ENCODE measurements around the gene BOD1L2. TPM values are rescaled to one million over a fixed set of nuclear protein-coding genes. Genes with fewer than 3 reads are reported as not detected.

The BOD1L2 gene
- total RNA-seq, 4 donors from 2014 or later = not detected

DNA sequence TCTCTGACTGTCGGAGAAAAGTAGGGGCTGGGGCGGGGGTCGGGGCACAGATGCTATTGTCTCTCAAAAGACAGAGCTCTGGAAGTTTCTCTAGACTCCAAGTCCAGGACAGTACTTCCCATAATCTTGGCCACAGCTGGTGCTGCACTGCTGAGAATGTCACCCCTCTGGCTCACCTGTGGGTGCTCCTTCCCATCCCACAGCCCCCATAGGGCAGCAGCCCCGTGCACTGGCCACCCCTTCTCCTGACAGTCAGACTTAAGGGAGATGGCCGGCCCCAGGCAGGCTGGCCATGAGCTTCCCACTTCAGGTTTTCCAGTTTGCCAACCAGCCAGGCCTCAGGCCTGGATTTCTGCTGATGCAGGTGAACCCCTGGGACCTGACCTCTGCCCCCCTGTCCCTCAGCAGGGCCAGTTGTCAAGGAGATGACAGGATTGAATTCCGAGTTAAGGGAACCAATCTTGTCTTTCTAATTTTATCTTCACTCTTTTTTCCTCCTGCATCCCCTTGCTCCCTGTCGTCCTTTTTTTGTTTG, 30.2 kb upstream of the BOD1L2 start:
- peaks cover 0 to 3% of the 10 kb centered on the region in 2 donors for H3K27me3 ChIP-seq
- H3K4me3 ChIP-seq = no peak overlapping the region
- no peak overlapping the region for H3K27ac ChIP-seq
- 60 to 64% methylated on average over 6 to 7 of the region's 7 CpGs for WGBS, 2 donors
- DNase-seq (ENCODE audit: low spot score in 2 of 2) = no peak
- TF ChIP-seq EP300 (IDR thresholded peaks at IDR 0.05) (no peak), POLR2A (IDR thresholded peaks at IDR 0.05) (no peak)
- TF ChIP-seq, protein P1, sequence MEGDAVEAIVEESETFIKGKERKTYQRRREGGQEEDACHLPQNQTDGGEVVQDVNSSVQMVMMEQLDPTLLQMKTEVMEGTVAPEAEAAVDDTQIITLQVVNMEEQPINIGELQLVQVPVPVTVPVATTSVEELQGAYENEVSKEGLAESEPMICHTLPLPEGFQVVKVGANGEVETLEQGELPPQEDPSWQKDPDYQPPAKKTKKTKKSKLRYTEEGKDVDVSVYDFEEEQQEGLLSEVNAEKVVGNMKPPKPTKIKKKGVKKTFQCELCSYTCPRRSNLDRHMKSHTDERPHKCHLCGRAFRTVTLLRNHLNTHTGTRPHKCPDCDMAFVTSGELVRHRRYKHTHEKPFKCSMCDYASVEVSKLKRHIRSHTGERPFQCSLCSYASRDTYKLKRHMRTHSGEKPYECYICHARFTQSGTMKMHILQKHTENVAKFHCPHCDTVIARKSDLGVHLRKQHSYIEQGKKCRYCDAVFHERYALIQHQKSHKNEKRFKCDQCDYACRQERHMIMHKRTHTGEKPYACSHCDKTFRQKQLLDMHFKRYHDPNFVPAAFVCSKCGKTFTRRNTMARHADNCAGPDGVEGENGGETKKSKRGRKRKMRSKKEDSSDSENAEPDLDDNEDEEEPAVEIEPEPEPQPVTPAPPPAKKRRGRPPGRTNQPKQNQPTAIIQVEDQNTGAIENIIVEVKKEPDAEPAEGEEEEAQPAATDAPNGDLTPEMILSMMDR (IDR thresholded peaks at IDR 0.05) = no peak
- peaks cover 0 to 3% (median 0%) of the 10 kb centered on the region in 4 donors for H3K9me3 ChIP-seq
- H3K36me3 ChIP-seq = no peaks in the 10 kb centered on the region
- peaks cover 0 to 2% (median 0%) of the 10 kb centered on the region in 4 donors for H3K4me1 ChIP-seq

DNA sequence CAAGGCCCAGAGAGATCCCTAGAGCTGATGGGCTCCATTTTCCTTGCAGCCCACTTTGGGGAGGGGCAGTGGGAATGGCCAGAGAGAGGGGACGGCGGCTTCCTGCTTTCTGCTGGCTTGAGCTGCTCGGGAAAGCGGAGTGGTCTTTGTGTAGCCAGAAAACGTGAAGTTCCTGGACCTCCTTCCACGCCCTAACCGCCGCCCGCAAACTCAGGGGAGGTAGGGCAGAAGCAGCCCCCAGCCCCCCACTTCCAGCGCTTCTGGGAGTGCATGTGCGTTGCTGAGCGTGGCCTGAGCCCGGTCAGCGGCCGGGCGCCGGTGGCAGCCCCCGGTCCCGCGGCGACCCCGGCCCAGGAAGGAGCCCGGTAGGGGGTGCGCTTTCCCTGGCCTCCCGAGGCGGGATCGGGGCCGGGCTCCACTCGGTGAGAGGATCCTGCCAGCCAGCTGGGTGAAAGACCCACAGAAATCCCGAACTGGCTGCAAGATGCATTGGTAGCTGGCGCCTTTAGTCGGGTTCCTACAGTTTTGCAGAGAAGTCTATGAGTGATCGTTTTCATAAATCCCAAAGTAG, 25.3 kb upstream of the BOD1L2 start:
- H3K36me3 ChIP-seq = no peaks in the 10 kb centered on the region
- DNase-seq (ENCODE audit: low spot score in 2 of 2) = no peak
- peaks cover 0 to 16% of the 10 kb centered on the region in 2 donors for H3K27me3 ChIP-seq
- 3 to 5% methylated on average over 23 to 29 of the region's 33 CpGs for WGBS, 2 donors
- H3K9me3 ChIP-seq = no peaks in the 10 kb centered on the region
- TF ChIP-seq, protein P1 (IDR thresholded peaks at IDR 0.05) = no peak
- H3K27ac ChIP-seq = no peak overlapping the region
- H3K4me1 ChIP-seq = peaks cover 0 to 4% (median 0%) of the 10 kb centered on the region in 4 donors
- no peak overlapping the region for H3K4me3 ChIP-seq

DNA sequence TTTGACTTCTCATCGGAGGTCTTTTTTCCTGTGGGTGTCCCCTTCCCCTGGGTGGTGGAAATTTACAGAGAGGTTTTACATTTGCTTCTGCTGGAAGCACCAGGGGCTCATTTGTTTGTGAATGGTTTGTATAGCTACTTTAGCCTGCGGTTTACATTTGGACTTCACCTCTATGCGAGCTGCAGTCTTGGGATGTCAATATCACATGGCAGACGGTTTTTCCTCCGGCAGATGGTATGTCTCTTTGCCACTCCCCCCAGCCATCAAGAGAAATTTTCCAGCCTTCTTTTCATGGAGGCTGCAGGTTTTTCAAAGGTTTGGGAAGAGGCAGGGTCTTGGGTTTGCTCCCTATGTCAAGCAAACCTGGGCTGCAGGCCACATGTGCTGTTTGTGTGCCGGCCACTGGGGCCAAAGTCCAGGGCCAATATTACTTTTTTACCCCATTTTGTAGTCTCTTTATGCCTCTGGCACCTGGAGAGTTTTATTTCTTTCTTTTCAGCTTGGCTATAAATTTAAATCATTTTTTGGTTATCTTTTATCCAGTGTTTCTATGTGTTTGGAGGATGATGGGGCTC, 23.9 kb upstream of the BOD1L2 start:
- WGBS, 2 donors = 35 to 48% methylated on average over 6 of the region's 6 CpGs

DNA sequence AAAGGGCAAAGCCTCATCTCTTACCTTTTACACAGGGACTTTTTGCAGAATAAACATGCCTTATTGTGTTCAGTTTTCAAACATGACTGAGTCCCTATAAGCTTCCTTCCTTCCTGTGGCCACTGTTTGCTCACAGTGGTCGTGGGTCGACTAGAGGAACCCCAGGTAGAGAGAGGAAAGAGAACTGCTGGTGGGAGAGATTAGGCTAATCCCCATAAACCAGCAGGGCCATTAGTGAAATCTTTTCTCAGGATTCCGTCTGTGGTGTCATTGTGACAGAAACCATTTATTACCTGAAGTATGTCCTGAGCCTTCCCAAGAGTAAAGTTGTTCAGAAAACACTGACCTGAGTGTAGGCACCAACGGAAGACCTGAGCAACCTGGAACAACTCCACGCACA, 21.3 kb upstream of the BOD1L2 start:
- H3K27me3 ChIP-seq = peaks cover 0 to 16% of the 10 kb centered on the region in 2 donors
- peaks cover 0 to 4% (median 0%) of the 10 kb centered on the region in 4 donors for H3K4me1 ChIP-seq
- DNase-seq (ENCODE audit: low spot score in 2 of 2) = no peak
- no peaks in the 10 kb centered on the region for H3K9me3 ChIP-seq
- H3K36me3 ChIP-seq = no peaks in the 10 kb centered on the region
- no peak overlapping the region for H3K4me3 ChIP-seq
- TF ChIP-seq POLR2A (IDR thresholded peaks at IDR 0.05) (no peak), EP300 (IDR thresholded peaks at IDR 0.05) (no peak)
- TF ChIP-seq, protein P1 (IDR thresholded peaks at IDR 0.05) = no peak
- 38 to 39% methylated on average over 5 of the region's 5 CpGs for WGBS, 2 donors
- no peak overlapping the region for H3K27ac ChIP-seq

More for the DNA sequence above, 23.9 kb upstream of the BOD1L2 start:
- Histone ChIP-seq H3K9me3 (no peaks in the 10 kb centered on the region), H3K27me3 (peaks cover 0 to 16% of the 10 kb centered on the region in 2 donors), H3K4me3 (no peak overlapping the region), H3K27ac (no peak overlapping the region), H3K36me3 (no peaks in the 10 kb centered on the region), H3K4me1 (peaks cover 0 to 4% (median 0%) of the 10 kb centered on the region in 4 donors)
- TF ChIP-seq, protein P1 (IDR thresholded peaks at IDR 0.05) = no peak
- TF ChIP-seq EP300 (IDR thresholded peaks at IDR 0.05) = no peak
- TF ChIP-seq POLR2A (IDR thresholded peaks at IDR 0.05) = no peak
- DNase-seq (ENCODE audit: low spot score in 2 of 2) = no peak

DNA sequence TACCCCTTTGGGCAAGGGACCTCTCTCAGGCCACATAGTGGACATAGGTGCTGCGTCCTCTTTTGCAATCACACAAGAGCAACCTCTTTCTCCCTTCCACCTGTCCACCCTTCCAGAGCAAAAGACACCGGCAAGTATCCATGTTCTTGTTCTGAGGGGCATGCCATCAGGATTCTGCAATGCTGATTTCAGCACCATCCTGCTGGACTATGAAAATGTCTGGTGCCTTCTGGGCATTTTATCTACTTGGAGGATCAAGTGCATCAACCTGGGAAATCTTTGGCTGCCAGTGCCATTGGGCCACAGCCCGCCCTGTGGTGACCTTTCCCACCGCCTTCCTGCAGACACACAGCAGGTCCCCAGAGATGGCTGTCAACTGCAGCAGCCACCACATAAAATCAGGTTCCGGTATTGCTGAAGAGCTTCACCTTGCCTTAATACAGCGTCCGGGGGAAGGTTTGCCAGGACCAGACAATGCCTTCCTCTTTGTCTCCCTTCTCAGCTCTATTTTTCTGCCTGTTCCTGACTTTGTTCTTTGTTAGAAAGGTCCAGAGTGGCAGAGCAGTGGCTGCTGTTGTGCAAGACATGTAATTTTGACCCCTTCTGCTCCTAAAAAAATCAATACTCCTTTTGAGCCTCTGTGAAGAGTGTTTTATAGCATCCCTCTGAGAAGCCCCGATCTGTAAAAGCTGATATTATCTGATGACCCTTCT, 18.5 kb upstream of the BOD1L2 start:
- 71% methylated on average over 8 of the region's 8 CpGs for WGBS, 2 donors
- Histone ChIP-seq H3K27ac (no peak overlapping the region), H3K4me1 (no peaks in the 10 kb centered on the region), H3K9me3 (no peaks in the 10 kb centered on the region), H3K27me3 (no peaks in the 10 kb centered on the region), H3K36me3 (no peaks in the 10 kb centered on the region), H3K4me3 (no peak overlapping the region)
- DNase-seq (ENCODE audit: low spot score in 2 of 2) = no peak
- TF ChIP-seq, protein P1 (IDR thresholded peaks at IDR 0.05) = no peak
- TF ChIP-seq EP300 (IDR thresholded peaks at IDR 0.05) (no peak), POLR2A (IDR thresholded peaks at IDR 0.05) (no peak)

All from tibial nerve (tissue), 4 donors.